GM18498 (cell line): Measurements from ENCODE around the gene FAM53B.

Experiments used
- ATAC-seq: cut with Tn5 transposase; IDR thresholded peaks from one replicate; pipeline ENCODE4 v1.9.1; 2021; ENCODE audit warnings: mild to moderate bottlenecking, moderate library complexity; ENCODE audit not compliant: unreplicated experiment

Gene FAM53B

DNA sequence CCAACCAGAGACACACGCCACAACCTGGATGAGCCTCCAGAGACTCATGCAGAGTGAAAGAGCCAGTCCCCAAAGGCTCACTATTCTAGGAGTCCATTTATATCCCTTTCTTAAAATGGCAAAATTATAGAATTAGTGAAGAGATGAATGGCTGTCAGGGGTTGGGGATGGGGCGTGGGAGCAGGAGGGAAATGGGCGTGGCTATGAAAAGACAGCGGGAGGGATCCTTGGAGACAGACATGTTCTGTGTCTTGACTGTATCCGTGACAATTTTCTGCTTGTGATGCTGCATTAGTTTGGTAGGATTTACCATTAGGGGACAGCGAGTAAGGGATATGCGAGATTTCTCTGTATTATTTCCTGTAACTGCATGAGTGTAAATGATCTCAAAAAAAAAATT, 33.0 kb downstream of the FAM53B start:
- ATAC-seq: no peak

DNA sequence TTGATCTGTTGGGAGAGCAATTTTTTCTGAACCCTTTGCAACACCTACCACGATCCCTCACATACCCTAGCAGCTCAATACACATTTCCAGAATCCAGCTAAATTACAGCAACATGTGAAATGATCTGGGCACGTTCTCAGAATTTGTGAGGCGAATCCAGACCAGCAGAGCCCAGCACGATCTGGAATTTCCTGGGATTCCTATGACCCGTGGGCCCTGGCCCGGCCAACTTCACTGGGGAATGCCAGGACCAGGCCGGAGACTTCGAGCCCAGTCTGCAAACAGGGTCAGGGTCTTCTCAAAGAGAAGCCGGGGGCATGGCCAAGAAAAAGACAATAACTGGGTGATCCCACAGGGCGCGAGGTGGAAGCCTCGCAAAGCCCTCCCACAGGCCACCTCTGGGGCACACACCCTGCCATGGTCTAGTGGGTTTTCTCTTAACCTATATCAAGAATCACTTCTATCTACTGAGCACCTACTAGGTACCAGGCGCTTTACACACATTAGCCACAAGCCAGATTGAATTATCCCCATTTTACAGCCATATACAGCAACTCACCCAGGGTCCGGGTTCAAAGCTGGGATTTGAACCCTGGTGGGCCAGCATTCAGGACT, 33.8 kb downstream of the FAM53B start:
- no peak for ATAC-seq

DNA sequence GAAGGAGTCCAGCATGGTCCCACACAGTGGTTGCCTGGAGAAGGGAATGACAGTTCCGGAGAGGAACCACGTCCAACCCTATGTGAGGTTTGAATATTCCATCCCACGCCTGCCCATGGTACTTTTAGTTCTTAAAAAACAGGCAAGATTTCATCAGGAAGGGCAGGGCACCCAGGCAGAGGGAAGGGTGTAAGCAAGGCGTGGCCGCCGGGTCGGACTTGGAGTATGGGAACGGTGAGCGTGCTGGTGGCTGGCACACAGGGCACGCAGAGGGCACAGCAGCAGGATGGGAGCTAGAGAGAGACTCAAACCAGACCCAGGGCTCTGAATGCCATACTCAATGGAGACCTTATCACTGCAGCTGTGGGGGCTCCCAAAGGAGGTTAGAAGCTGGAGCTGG, 34.3 kb downstream of the FAM53B start:
- ATAC-seq: no peak

DNA sequence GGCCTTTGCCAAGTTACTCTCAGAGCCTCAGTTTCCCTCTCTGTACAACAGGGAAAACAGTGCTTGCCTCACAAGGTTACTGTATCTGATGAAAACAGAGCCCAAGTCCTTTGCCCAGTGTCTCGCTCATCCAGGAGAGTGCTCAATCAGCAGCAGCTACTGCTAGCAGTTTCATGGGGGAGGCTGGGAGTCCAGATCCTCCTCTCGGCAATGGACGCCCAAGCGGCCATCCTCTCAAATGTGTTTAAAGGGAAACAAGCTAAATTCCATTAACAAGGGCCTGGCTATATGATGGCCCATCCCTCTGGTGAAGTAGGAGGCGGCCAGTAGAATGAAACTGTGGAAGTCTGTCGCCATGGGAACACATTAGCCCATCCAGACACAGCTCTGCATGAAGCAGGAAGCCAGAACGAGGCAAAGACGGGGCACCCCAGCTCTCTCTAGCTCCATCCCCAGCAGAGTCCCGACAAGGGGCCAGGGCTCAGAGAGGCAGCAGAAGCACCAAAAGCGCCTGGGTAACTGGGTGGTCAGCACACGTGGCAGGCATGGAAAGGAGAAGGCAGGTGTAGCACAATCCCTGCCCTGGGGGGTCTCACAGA, 35.2 kb downstream of the FAM53B start:
- no peak for ATAC-seq

DNA sequence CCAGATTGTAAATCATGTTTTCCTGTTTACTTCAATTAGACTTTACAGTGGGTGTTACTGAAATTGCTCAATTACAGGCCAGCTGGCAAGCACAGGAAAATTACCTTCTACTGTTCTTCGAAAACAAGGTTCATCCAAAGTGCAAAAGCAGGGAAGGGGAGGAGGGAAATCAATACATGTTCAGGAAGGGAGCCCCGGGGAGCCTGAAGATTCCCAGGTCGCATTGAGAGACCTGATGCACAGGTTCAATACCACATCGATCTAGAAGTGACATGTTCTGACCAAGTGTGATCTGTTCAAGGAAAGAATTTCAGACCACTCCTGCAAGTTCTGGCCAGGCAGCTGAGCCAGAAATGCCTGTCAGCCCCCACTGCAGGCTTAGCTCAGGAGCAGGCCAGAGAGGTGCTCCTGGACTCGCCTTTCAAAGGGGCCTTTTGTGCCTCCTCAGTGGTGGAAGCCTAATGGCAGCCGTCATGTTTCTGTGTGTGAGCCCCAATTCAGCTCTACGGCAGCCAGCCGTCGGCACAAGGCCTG, 35.9 kb downstream of the FAM53B start:
- no peak for ATAC-seq

DNA sequence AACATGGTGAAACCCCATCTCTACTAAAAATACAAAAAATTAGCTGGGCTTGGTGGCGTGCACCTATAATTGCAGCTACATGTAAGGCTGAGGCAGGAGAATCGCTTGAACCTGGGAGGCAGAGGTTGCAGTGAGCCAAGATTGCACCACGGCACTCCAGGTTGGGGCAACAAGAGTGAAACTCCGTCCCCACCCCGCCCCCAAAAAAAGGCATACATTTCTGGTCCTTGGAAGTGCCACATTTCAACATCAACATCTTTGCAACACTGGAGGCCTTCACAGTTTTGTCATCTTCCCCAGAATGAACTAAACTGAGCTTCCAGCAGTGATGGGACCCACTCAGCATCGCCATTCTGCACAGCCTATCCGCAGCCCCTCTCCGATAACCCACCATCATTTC, 36.6 kb downstream of the FAM53B start:
- no peak for ATAC-seq

DNA sequence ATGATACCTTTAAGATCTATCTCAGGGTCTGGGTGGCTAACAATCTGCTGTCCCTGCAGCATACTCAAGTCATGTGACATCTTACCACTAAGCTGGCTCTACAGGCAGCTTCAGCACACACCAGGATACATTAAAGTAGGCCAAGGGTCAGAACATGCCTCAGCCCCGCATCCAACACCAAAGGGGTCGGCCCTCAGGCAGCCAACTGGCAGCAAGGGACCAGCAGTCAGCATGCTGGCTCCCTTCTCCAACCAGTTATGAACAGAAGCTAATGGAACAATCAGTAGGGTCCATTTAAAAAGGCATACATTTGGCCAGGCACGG, 37.1 kb downstream of the FAM53B start:
- no peak for ATAC-seq

DNA sequence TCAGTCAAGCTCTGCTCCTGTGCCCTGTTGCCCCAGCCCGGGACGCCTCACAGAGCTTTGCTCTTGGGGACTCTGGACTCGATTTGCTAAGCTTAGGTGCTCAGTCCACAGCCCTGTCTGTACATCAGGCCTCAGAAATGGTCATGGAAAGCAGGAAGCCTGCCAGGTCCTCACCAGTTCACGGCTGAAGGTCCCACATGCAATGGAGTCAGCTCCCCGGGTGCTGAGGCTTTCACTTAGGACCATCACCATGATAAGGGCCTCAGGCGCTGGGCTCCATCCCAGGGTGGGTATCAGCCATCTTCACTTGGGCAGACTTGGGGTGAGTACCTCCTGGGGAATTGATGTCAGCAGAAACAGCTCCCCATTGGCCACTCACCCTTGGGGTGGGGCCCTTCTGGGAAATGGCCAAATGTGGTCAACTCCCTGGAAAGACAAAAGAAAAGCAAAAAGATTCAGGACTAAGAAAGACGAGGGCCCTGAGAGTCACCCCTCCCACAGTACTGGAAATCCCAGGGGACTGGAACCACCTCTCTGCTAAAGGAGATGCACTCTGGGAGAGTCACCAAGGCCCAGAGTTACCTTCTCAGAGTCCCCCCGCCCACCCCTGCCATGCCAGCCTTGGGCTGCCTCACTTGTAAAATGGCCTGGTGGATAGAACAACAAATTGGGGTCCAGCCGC, 37.6 kb downstream of the FAM53B start:
- no peak for ATAC-seq

DNA sequence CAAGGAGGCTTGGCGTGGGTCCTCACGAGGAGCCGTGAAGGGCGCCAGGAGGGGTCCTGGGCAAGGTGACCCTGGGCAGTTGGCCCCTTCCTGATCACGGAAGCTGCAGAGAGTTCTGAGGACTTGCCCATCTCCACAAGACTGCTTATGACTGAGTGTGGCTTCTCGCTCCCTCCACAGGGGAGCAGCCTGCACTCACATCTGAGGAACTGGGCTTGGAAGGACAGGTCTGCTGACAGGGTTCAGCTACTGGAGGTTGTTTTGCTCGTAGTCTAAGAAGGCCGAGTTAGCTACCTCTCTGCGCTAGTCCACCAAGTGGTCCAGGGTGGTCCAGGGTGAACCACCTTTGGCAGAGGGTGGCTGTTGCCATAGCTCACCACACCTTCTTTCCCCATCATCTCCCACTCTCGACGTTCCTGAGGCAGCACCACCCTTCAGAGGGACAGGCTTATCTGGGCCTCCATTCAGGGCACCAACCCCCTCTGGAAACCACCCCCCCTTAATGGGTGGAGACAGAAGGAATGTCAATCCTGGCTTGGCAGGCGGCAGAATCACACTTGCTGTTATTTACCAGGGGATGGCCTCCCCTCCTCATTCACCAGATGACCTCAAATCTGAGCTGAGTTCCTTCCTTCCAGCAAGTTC, 38.2 kb downstream of the FAM53B start:
- ATAC-seq: no peak

DNA sequence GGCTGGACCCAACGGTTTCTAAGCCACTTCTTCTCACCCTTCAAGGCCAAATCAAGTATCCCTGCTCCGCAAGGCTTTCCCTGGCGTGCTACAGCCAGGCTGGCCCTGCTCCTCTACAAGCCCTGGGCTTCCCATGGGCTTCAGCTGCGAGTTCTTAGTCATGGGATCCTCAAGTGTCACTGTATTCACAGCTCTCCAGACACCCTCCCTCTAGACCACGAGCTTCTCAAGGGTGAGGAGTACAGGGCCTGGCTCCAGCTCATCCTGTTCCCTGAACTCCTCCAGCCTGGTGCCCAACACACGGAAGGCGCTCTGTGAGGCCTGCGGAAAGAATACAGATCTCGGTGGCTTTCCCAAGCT, 38.8 kb downstream of the FAM53B start:
- no peak for ATAC-seq

DNA sequence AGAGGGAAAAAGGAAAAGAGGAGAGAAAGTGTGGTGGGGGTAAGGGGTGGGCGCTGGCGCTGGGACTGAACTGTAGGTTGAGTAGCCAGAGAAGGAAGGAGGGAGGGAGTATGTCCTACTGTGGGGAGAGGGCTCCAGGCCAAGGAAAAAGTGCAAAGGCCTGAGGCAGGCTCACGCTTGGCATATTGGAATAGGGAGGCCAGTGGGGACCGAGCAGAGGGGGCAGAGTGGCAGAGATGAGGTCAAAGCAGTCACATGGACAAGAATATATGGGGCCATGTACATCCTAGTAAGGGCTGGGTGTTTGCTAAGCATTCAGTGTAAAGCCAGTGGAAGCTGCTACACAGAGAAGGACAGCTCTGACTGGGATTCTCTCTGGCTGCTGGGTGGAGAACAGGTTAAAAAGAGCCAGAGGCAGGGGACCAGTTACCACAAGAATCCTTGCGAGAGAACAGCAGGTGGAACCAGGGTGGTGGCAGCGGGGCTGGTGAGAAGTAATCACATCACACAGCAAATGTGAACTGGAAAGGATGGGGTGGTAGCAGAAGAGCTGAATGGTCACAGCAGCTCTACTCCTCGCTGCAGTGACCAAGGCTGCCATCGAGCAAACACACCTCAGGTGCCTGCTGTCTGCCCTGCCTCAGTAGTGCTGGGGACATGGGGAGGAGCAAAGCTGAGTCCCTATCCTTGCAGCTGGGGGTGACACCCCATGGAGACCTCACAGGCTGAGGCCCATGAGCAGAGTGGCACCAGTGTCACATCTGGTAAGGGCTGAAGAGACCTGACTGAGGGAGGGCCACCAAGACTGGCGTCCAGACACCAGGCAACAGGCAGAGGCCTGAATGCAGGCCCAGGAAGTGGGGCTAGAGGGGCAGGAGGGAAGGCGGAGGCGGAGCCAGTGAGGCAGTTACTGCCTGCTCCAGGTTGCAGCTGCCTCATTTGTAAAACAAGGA, 39.5 kb downstream of the FAM53B start:
- no peak for ATAC-seq

DNA sequence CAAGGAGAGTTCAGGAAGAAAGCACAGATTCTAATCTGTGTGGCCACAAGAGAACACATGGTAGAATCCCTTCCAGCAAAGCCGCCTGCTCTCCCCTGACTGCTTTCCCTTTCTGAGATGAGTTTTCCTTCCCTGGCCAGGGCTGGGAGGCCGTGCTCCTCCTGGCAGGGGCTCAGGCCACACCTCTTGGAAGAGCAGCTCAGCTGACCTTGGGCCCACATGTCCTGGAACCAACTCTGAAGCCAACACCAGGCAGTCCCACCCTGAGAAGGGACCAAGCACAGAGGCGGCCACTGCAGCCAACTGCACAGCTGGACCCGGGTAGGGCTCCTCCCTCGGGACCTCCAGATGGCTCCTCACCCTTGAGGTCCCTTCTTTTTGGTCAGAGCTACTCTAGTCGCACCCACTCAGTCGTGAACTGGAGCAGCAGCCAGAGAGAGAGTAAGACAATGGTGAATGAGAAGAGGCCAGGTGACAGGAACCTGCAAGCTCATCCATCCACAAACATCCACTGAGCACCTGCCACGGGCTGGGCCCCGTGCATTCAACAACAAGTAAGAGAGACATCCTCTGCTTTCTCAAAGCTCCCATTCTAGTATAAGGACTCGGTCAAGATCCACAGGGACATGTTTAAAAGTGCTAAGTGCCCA, 40.3 kb downstream of the FAM53B start:
- ATAC-seq: no peak

DNA sequence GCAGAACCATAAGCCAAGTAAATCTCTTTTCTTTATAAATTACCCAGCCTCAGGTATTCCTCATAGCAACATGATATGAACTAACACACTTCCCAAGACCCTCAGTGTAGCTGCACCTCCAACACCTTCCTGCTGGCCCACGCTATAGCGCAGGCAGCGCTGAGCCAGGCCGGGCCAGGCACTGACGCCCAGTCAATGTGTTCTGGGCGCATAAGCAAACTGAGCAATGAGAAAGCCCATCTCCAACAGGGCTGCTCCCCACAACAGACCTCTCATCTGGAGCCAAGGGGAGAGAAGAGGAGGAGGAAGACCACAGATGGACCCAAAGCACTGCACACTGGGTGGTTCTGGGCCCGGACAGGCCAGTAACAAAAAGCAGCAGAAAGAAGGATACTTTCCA, 40.8 kb downstream of the FAM53B start:
- no peak for ATAC-seq

DNA sequence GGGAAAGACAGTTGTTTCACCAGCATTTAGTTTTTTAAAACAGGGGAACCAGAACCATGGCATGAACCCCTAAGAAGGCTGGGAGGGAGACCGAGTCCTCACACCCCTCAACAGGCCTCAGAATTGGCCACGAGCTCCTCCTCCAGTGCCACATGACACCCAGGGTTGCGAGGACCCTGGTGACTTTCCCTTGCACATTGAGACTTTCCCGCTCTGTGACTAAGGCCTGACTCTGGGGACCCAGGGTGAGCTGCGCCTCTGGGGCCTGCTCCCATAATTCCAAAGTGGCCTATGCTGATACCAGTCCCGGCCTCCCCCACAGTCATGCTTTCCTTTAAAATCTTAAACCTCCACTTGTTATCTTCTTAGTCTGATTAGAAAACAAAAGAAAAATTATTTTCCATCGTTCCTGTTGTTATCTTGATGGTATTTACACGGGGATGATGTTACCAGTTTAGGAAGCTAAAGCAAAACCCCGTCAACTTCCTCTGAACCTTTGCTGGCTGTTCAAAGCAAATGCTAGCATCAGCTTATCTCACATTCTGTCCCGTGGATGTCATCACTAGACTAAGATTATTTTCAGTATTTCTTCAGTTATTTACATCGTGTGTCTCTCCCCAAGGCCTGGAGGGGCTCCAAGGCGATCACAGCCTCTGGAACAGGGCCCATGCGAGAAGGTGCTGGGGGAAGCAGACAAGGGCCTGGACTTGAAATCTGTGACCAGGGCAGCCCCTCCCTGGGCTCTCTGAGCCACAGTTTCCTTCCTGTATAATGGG, 42.1 kb downstream of the FAM53B start:
- ATAC-seq: no peak

DNA sequence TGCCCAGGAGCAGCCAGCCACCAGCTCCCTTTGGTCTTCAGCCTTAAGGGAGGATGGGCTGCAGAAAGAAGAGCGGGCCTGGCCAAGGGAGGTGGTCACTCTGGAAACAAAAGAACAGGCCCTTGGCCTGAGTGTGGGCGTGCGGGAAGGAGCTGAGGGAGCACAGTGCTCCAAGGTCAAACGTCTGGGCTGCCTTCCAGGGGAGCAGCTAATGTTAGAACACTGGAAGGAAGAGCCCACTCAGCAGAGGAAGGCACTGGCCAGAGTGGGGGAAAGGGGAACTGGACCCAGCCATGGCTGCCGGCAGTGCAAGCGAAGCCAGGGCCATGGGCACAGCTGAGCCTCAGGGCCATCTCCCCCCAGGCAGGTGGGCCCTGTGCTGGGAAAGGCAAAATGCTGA, 42.7 kb downstream of the FAM53B start:
- ATAC-seq: no peak

DNA sequence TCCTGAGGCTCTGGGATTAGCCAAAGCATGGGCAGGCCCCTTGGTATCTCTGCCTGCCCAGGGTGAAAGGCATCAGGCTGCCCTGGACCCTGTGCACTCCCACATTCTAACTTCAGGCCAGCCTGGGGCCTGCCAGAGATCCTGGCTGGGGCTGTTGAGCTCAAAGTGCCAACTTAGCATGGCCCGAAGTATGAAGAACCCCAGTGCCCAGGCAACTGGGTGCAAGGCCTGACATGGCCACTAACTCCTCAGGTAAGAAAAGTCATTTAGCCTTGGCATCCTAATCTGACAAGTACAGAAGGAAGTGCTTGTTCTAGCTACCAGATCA, 43.2 kb downstream of the FAM53B start:
- ATAC-seq: no peak

DNA sequence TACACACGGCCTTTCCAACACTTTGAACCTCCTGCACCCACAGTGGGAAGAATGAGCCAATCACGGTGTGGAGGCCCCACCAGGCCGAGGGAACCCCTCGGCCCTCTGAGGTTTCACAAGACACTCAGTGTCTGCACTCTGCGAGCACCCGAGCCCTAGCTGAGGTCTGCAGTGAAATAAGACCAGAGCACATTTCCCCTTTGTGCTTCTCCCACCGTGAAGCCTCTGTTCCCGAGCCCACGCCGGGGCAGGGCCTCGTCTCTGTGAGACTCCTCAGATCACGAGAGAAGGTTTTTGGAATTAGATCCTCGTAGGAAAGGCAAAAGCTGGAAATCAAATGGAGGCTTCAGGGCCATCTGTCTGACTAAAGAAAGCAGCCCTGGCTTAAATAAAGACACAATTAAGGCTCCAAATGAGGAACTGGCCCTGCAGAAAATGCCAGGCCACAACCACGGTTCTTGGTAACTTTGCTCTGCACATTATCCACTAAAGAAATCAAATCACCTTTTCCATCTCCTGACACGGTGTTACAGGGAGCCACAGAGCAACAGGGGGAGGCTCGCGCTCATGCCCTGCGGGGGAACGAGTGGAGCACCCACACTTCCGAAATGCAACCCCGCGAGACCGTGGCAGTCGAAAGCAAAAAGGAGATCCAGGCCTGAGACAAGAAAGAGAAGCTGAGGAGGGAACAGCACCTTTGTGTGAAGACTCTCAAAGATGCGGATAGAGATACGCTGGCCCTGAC, 43.7 kb downstream of the FAM53B start:
- no peak for ATAC-seq

DNA sequence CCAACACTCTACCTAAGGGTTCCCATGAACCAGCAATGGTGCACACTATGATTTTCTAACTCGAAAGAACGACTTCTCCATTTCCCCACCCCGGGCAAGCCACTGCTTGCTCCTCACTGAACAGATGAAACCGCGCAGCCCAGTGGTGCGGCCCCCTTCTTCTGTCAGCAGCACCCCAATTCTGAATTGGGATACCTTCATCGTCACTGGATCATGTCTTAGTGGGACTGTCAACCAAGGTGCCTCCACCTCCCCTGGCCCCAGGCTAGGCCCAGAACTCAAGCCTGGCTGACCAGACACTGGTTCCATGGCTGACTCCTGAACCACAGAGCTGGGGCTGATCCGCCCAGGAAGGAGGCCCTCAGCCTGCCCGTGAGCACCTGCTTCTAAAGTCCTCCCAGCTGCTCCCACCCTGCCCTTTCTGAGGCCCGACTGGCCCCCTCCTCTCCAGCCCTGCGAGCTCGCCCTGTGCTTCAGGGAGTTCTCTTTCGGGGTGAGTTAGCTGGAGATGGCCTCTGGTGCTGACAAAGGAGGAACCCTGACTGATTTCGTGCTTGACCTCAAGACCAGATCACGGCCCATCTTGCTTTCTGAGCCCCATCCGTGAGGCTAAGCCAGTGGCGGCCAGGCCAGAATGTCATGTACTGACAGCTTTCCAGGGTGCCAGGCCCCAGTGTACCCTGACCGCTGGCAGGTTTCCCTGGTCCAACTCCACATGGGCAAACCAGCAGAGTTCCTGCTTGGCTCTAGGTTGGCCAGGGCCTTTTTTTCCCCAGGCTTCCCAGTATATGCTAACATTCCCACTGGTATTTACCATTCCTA, 44.5 kb downstream of the FAM53B start:
- ATAC-seq: no peak
